SK-N-SH (cell line): ENCODE results near the gene KLK15. TPM values are rescaled to one million over a fixed set of nuclear protein-coding genes. Genes with fewer than 3 reads are reported as not detected.

ENCODE experiments used
- CTCF ChIA-PET: fragments of 300-600, 350-600 bp; formaldehyde crosslinking; extraction: SDS; loops from one replicate; lab custom pipeline; 2021; lab: Yijun Ruan, JAX
- POLR2A ChIA-PET: fragments of 350-600 bp; sonication (Branson Sonifier 250); formaldehyde crosslinking; extraction: SDS; loops from one replicate; lab custom pipeline; 2020; ENCODE audit warnings: antibody characterized with exemption, inconsistent platforms; lab: Yijun Ruan, JAX
- DNase-seq: peaks from one replicate; pipeline ENCODE4 v3.0.0; 2012
- H2AFZ ChIP-seq: fragments of 200-600 bp; sonication (generic); 2 replicates; pipeline ENCODE4 v1.8.1; 2016; ENCODE audit warnings: antibody characterized with exemption, mild to moderate bottlenecking, low read depth
- H3F3A ChIP-seq: fragments of 200-600 bp; sonication (generic); replicated peaks from 2 replicates; pipeline ENCODE3; 2016; ENCODE audit warnings: antibody characterized with exemption, mild to moderate bottlenecking; ENCODE audit not compliant: insufficient read depth
- H3K27ac ChIP-seq, 2 experiments: fragments of 200-500 bp in 1 of 2; fragments of 200-600 bp in 1 of 2; sonication (Bioruptor generic) in 1 of 2; sonication (generic), shearing (Covaris generic) in 1 of 2; 2 replicates each; pipeline versions ENCODE4 v1.5.1 to v1.6.1; 2014 to 2016; ENCODE audit warnings: low read depth in 2 of 2, inconsistent platforms in 1 of 2, low read length in 1 of 2, mild to moderate bottlenecking in 1 of 2, mixed read lengths in 1 of 2
- H3K27me3 ChIP-seq: fragments of 200-600 bp; sonication (generic), shearing (Covaris generic); 2 replicates; pipeline ENCODE4 v1.6.1; 2016; ENCODE audit warnings: mixed run types; ENCODE audit not compliant: insufficient read depth
- H3K36me3 ChIP-seq, 2 experiments: fragments of 200-500 bp in 1 of 2; fragments of 200-600 bp in 1 of 2; sonication (Bioruptor generic) in 1 of 2; sonication (generic) in 1 of 2; replicated peaks in 1 of 2; 2 replicates each; pipeline versions ENCODE3 to v1.5.1; 2014 to 2016; ENCODE audit warnings: low read length in 1 of 2, mild to moderate bottlenecking in 1 of 2; ENCODE audit not compliant: insufficient read depth in 2 of 2, control insufficient read depth in 1 of 2
- H3K4me1 ChIP-seq, 2 experiments: fragments of 200-500 bp in 1 of 2; fragments of 200-600 bp in 1 of 2; sonication (Bioruptor generic) in 1 of 2; sonication (generic), shearing (Covaris generic) in 1 of 2; 2 replicates each; pipeline versions ENCODE4 v1.5.1 to v1.6.1; 2014 to 2016; ENCODE audit warnings: low read depth in 1 of 2, low read length in 1 of 2, mixed run types in 1 of 2; ENCODE audit not compliant: insufficient read depth in 2 of 2, control insufficient read depth in 1 of 2
- H3K4me2 ChIP-seq: fragments of 200-600 bp; sonication (generic), shearing (Covaris generic); 2 replicates; pipeline ENCODE4 v1.6.1; 2017; ENCODE audit warnings: mixed run types
- H3K4me3 ChIP-seq, 2 experiments: fragments of 200-500 bp in 1 of 2; fragments of 200-600 bp in 1 of 2; sonication (Bioruptor generic) in 1 of 2; sonication (generic), shearing (Covaris generic) in 1 of 2; 2 replicates each; pipeline versions ENCODE4 v1.5.1 to v1.8.1; 2014 to 2016; ENCODE audit warnings: low read depth in 2 of 2, inconsistent platforms in 1 of 2, low read length in 1 of 2, mild to moderate bottlenecking in 1 of 2, mixed read lengths in 1 of 2, moderate library complexity in 1 of 2
- H3K79me2 ChIP-seq: fragments of 200-600 bp; sonication (generic); 2 replicates; pipeline ENCODE4 v1.8.1; 2017; ENCODE audit warnings: mild to moderate bottlenecking; ENCODE audit not compliant: insufficient read depth
- H3K9ac ChIP-seq: fragments of 200-600 bp; sonication (generic); 2 replicates; pipeline ENCODE4 v1.6.1; 2017; ENCODE audit warnings: mixed run types
- H3K9me2 ChIP-seq: fragments of 200-600 bp; sonication (generic); 2 replicates; pipeline ENCODE4 v1.6.1; 2017; ENCODE audit warnings: mixed run types
- H3K9me3 ChIP-seq: fragments of 200-600 bp; sonication (generic); 2 replicates; pipeline ENCODE4 v1.6.1; 2017; ENCODE audit warnings: mixed run types, mild to moderate bottlenecking, moderate library complexity
- H4K20me1 ChIP-seq: fragments of 200-600 bp; sonication (generic); 2 replicates; pipeline ENCODE4 v1.6.1; 2017; ENCODE audit warnings: mild to moderate bottlenecking, mixed run types; ENCODE audit not compliant: insufficient read depth
- CHD2 ChIP-seq: fragments of 150-350 bp; IDR thresholded peaks from 2 replicates; pipeline ENCODE4 v1.6.1; 2018; ENCODE audit warnings: low read length; ENCODE audit not compliant: partially characterized antibody
- ELF1 ChIP-seq: IDR thresholded peaks from 2 replicates; pipeline ENCODE4 v1.4.0; 2012
- EP300 ChIP-seq, 2 experiments: IDR thresholded peaks; 2 replicates each; pipeline versions ENCODE4 v1.4.0 to v1.6.1; 2012; ENCODE audit warnings: borderline replicate concordance in 1 of 2, low read depth in 1 of 2, low read length in 1 of 2
- EZH2phosphoT487 ChIP-seq: fragments of 200-600 bp; sonication (generic); IDR thresholded peaks from 2 replicates; pipeline ENCODE4 v1.6.1; 2017; ENCODE audit warnings: low read depth, mixed run types, mild to moderate bottlenecking, antibody characterized with exemption, moderate library complexity, borderline replicate concordance
- GATA2 ChIP-seq: sonication (generic); formaldehyde crosslinking; IDR thresholded peaks from 2 replicates; pipeline ENCODE4 v1.5.0; 2020; ENCODE audit warnings: mild to moderate bottlenecking, missing genetic modification reagents
- JUND ChIP-seq: IDR thresholded peaks from 2 replicates; pipeline ENCODE4 v1.4.0; 2012
- MEF2A ChIP-seq: IDR thresholded peaks from 2 replicates; pipeline ENCODE4 v1.4.0; 2012; ENCODE audit warnings: low read depth, borderline replicate concordance
- NFIC ChIP-seq: IDR thresholded peaks from 2 replicates; pipeline ENCODE4 v1.4.0; 2012; ENCODE audit warnings: borderline replicate concordance
- RAD21 ChIP-seq: IDR thresholded peaks from 2 replicates; pipeline ENCODE4 v1.6.1; 2012; ENCODE audit warnings: mild to moderate bottlenecking, low read length
- RCOR1 ChIP-seq: fragments of 150-350 bp; IDR thresholded peaks from 2 replicates; pipeline ENCODE4 v1.6.1; 2017; ENCODE audit warnings: antibody characterized with exemption, low read length
- RFX5 ChIP-seq: IDR thresholded peaks from 2 replicates; pipeline ENCODE4 v1.6.1; 2012; ENCODE audit warnings: mild to moderate bottlenecking, improper control_type of control experiment, low read length
- SIN3A ChIP-seq: IDR thresholded peaks from 2 replicates; pipeline ENCODE4 v1.6.1; 2012; ENCODE audit warnings: low read depth, mild to moderate bottlenecking, low read length, moderate library complexity, borderline replicate concordance
- TAF1 ChIP-seq: IDR thresholded peaks from 2 replicates; pipeline ENCODE4 v1.6.1; 2012; ENCODE audit warnings: low read depth, mild to moderate bottlenecking, low read length, moderate library complexity, borderline replicate concordance
- TCF12 ChIP-seq: IDR thresholded peaks from 2 replicates; pipeline ENCODE4 v1.4.0; 2012
- YY1 ChIP-seq: IDR thresholded peaks from 2 replicates; pipeline ENCODE4 v1.4.0; 2012; ENCODE audit warnings: low read depth, mild to moderate bottlenecking
- WGBS: methylation state at CpG from one replicate; pipeline ENCODE4 v1.1.6; 2017; ENCODE audit warnings: low lambda C conversion rate; 5-methylcytosine and 5-hydroxymethylcytosine counted together
- polyA plus RNA-seq, 3 experiments: library from polyadenylated mRNA; depleted of rRNA; stranded (reverse); fragments of >200 nt; gene quantifications; 2 replicates each; pipeline ENCODE4 v1.2.3, GENCODE V29; 2012
- TF ChIP-seq, protein P1 (sequence below): IDR thresholded peaks from 2 replicates; pipeline ENCODE4 v1.6.1; 2012; ENCODE audit warnings: mild to moderate bottlenecking, low read depth, low read length, moderate library complexity
- TF ChIP-seq, protein P2 (sequence below): fragments of 150-350 bp; IDR thresholded peaks from 2 replicates; pipeline ENCODE4 v1.6.1; 2017; ENCODE audit warnings: antibody characterized with exemption, low read length, low read depth, borderline replicate concordance
- TF ChIP-seq, protein P3 (sequence below): IDR thresholded peaks from 2 replicates; pipeline ENCODE4 v1.4.0; 2012; ENCODE audit warnings: low read depth, borderline replicate concordance
- TF ChIP-seq, protein P4 (sequence below): fragments of 150-350 bp; IDR thresholded peaks from 2 replicates; pipeline ENCODE4 v1.6.1; 2016; ENCODE audit warnings: mild to moderate bottlenecking, low read depth, low read length

Gene KLK15
- polyA plus RNA-seq, 1 of the 3 experiments (the other 2 are of a cell fraction) = not detected

DNA sequence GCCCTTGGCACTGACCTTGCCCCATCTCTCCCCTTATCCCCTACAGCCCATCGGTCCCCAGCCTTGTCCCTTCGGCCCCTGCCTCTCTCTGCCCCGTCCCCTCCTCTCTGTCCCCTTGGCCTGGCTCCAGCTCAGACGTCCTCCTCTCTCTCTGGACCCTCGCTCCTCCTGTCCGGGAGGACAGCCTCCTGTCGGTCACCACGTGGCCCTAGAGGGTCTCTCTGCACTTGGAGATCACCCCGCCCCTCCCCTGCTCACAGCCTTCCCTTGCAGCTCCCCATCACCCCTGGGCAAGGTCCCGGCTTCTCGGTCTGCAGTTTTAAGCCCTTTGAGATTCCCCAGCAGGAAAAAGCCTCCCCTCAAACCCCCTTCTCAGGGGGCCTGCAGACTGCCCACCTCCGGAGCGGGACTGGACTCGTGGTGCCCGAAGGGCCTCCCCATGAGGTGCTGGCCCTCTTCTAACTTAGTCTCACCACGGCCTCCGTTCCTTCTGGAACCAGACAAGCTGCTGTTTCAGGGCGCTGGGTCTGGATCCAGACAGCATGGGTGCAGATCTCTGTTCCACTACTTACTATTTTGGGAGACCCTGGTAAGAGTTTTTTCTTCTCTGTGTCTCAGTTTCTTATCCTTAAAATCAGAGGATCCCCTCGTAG, 3.3 kb upstream of the KLK15 start:
- Histone ChIP-seq H3K9me3 (no peaks in the 10 kb centered on the region), H3K4me2 (no peak overlapping the region), H3K9ac (no peak overlapping the region), H4K20me1 (no peaks in the 10 kb centered on the region), H3F3A (no peaks in the 10 kb centered on the region), H3K9me2 (no peaks in the 10 kb centered on the region), H3K27me3 (peaks cover 22% of the 10 kb centered on the region; the same call in 1 of the 2 replicates), H3K79me2 (no peaks in the 10 kb centered on the region), H3K4me3 (no peak overlapping the region), H3K4me1 (peaks cover 0 to 7% of the 10 kb centered on the region in 2 experiments; a peak in 1 of 4 replicates), H3K36me3 (no peaks in the 10 kb centered on the region), H3K27ac (no peak overlapping the region), H2AFZ (no peak overlapping the region; the same call in 1 of the 2 replicates)
- no peak for DNase-seq
- 37% methylated on average over 19 of the region's 19 CpGs for WGBS
- ChIA-PET CTCF (interaction anchor here (0.6 to 0.7 kb wide), 2 partner anchors 45 to 86 kb away, joined by 3 read pairs; no protein-coding TSS in a partner anchor), POLR2A (no interaction called here)
- TF ChIP-seq RAD21 (no peak), ELF1 (no peak), RCOR1 (no peak), MEF2A (no peak), TAF1 (no peak), GATA2 (CRISPR knock-in tag) (no peak), JUND (no peak), TCF12 (no peak), SIN3A (no peak), NFIC (no peak), EZH2phosphoT487 (no peak), CHD2 (no peak), EP300 (IDR thresholded peaks at IDR 0.05; ENCODE audit: borderline replicate concordance in 1 of 2, low read depth in 1 of 2, low read length in 1 of 2) (no peak), YY1 (no peak), RFX5 (no peak)
- TF ChIP-seq, protein P1, sequence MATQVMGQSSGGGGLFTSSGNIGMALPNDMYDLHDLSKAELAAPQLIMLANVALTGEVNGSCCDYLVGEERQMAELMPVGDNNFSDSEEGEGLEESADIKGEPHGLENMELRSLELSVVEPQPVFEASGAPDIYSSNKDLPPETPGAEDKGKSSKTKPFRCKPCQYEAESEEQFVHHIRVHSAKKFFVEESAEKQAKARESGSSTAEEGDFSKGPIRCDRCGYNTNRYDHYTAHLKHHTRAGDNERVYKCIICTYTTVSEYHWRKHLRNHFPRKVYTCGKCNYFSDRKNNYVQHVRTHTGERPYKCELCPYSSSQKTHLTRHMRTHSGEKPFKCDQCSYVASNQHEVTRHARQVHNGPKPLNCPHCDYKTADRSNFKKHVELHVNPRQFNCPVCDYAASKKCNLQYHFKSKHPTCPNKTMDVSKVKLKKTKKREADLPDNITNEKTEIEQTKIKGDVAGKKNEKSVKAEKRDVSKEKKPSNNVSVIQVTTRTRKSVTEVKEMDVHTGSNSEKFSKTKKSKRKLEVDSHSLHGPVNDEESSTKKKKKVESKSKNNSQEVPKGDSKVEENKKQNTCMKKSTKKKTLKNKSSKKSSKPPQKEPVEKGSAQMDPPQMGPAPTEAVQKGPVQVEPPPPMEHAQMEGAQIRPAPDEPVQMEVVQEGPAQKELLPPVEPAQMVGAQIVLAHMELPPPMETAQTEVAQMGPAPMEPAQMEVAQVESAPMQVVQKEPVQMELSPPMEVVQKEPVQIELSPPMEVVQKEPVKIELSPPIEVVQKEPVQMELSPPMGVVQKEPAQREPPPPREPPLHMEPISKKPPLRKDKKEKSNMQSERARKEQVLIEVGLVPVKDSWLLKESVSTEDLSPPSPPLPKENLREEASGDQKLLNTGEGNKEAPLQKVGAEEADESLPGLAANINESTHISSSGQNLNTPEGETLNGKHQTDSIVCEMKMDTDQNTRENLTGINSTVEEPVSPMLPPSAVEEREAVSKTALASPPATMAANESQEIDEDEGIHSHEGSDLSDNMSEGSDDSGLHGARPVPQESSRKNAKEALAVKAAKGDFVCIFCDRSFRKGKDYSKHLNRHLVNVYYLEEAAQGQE = no peak
- TF ChIP-seq, protein P2, sequence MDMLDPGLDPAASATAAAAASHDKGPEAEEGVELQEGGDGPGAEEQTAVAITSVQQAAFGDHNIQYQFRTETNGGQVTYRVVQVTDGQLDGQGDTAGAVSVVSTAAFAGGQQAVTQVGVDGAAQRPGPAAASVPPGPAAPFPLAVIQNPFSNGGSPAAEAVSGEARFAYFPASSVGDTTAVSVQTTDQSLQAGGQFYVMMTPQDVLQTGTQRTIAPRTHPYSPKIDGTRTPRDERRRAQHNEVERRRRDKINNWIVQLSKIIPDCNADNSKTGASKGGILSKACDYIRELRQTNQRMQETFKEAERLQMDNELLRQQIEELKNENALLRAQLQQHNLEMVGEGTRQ = no peak
- TF ChIP-seq, protein P3, sequence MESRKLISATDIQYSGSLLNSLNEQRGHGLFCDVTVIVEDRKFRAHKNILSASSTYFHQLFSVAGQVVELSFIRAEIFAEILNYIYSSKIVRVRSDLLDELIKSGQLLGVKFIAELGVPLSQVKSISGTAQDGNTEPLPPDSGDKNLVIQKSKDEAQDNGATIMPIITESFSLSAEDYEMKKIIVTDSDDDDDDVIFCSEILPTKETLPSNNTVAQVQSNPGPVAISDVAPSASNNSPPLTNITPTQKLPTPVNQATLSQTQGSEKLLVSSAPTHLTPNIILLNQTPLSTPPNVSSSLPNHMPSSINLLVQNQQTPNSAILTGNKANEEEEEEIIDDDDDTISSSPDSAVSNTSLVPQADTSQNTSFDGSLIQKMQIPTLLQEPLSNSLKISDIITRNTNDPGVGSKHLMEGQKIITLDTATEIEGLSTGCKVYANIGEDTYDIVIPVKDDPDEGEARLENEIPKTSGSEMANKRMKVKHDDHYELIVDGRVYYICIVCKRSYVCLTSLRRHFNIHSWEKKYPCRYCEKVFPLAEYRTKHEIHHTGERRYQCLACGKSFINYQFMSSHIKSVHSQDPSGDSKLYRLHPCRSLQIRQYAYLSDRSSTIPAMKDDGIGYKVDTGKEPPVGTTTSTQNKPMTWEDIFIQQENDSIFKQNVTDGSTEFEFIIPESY = no peak
- TF ChIP-seq, protein P4, sequence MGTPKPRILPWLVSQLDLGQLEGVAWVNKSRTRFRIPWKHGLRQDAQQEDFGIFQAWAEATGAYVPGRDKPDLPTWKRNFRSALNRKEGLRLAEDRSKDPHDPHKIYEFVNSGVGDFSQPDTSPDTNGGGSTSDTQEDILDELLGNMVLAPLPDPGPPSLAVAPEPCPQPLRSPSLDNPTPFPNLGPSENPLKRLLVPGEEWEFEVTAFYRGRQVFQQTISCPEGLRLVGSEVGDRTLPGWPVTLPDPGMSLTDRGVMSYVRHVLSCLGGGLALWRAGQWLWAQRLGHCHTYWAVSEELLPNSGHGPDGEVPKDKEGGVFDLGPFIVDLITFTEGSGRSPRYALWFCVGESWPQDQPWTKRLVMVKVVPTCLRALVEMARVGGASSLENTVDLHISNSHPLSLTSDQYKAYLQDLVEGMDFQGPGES = no peak
